ENCODE results near the gene MOV10L1.
A peak's percentile ranks its signal among the peaks of the same experiment; 100 is the strongest.
"Not testable (repeated sequence)": the region's sequence is repeated elsewhere in the genome, so short reads cannot be mapped to it uniquely, and the experiment has no call there.

MOV10L1 gene

GRCh38 chr22:50078761-50079160, 11.0 kb upstream of the MOV10L1 start:
- no peak for DNase-seq

GRCh38 chr22:50080077-50080465, 9.7 kb upstream of the MOV10L1 start:
- DNase-seq: no peak

DNA sequence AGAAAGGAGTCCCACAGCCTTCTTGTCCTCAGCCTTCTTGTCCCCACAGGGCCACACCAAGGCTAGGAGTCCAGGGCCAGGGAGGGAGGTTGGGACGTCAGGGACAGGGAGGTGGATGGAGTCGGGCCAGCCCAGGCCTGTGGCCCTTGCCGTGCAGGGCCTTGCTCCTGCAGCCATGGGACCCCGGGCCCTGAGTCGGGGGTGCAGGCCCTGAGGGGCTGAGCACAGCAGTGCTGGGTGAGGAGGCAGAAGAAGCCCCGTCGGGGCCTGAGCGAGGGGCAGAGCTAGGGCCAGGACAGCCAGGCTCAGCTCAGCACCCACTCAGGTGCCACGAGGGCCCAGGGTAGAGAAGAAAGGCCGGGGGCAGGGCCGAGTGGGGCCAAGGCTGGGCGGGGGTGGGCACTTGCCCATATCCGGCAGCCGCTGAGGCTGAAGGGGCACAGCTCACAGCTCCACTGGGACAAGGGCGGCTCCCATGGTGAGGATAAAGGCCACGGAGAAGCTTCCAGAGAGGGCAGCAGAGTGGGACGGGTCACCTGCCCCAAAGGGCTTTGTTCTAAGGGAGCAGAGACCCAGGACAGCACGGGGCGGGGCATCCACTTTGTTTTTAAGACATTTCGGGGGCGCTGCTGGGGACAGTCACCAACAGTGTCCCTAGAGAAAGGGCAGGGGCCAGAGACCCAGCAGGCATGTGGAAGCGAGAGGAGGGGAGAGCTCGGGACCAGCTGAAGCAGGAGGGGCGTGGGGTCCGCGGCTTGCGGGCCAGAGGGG, 8.2 kb upstream of the MOV10L1 start:
- no peak for DNase-seq

DNA sequence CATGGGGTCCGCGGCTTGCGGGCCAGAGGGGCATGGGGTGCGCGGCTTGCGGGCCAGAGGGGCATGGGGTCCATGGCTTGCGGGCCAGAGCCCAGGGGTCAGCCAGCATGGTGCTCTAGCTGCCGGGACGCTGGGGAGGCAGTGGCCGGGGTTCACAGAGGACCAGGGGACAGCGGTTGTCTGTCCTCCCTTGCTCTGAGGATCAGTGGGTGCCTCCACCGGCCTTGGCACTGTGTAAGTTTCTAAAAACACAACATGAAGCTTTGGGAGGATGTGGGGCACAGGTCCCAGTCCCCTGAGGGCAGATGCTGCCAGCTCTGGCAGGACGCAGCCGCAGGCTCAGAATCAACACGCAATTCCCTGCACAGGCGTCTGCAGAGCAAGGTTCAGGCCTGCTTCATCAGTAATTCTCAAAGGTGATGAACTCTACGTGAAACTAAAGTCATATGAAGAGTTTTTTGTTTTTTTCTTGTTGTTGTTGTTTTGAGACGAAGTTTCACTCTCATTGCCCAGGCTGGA, 7.5 kb upstream of the MOV10L1 start:
- DNase-seq: no peak

GRCh38 chr22:50082961-50083461, 6.8 kb upstream of the MOV10L1 start:
- DNase-seq: no peak

DNA sequence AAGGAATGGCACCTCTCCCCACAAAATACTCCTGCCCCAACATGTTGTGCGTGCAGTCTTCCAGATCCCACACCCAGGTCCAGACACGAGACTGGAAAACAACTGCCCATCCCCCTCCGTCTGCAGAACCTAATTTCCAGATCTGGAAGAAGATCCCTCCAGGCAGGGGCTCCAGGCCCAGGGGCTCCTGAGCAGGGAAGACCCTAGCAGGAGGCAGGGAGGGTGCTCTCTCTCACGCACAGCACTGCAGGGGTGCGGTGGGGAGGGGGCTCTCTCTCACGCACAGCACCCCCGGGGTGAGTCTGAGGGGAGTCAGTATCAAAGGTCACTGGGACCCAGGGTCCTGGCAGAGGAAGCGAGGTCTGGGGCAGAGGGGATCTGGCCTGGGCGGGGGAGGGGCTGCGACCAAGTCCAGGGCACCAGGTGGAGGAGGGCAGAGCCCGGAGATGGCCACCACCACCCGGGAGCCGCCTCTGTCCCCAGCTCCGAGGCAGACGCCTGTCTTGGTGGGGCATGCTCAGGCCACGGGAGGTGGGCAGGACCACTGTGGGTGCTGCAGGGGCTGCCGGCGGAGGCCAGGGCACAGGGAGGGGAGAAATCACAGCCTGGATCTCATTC, 6.2 kb upstream of the MOV10L1 start:
- DNase-seq: no peak

DNA sequence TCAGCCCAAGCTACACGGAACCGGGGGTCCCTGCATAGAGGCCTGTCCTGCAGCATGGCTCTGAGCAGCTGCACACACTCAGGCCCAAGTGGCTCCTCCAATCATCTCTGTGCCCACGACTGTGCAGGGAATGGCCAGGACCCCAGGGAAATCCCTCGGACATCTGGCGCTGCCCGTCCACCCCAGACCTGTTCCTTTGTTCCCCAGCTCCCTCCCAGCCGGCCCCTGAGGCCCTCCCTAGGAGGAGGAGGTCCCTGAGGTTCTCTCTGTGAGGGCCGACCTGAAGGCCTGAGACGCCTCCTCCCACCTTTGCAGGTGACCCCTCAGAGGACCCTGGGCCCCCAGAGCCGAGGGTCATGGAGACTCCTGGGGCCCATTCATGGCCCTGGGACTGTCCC, 5.7 kb upstream of the MOV10L1 start:
- DNase-seq: no peak

DNA sequence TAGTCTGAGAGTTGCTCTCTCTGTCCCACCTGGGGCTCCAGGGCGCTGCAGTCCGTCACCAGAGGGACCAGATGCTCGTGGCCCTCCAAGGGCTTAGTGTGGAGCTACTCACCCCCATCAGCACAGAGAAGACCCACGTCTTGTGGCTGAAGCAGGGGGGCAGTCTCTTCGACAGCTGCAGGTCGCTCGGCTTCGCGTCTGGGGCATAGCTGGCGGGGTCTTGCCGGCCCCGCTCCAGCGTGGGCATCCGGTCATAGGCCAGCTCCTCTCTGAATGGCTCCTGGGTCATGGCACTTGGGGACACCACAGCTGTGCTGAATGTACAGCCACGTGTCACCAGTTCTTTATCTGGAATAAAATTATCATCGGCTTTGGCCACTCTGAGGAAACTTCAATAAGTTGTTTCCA, 5.2 kb upstream of the MOV10L1 start:
- DNase-seq: no peak

DNA sequence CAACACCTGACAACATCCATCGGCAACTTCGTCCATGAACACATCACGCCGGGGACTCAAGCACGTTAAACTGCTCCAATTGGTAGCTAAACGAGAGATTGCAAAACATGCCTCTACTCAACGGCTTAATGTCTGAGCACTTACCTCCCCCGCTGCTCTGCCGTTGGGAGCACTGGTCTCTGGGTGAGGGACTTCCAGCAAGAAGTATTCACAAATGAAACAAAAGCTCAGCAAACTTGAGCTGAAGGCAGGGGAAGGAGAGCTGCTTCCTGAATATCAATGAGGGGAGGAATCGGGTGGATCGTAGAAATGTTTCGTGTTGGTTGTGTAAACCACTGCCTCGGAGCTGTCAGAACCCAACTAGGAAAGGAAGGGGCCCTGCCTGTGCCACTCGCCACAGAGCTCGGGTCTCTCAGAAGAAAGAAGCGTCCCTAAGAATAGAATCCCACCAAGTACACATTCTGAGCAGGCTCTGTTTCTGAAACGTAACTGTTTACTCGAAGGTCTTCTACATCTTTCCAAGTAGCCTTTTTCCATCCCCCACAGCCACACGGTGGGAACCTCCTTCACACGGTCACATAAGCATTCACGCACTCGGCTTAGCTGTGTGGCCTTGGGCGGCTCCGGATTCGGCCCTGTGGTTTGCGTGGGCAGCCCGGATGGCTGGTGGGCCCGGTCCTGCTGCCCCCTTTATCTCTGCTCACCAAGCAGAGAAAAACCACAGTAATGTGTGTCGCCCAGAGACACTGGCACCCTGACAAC, 4.4 kb upstream of the MOV10L1 start, which contains the start of gene MLC1:
TSS of gene MLC1 (minus strand) at position 216 of the 762 bp plus-strand sequence. CDS start 524 bp downstream, outside the sequence.
- no peak for DNase-seq

DNA sequence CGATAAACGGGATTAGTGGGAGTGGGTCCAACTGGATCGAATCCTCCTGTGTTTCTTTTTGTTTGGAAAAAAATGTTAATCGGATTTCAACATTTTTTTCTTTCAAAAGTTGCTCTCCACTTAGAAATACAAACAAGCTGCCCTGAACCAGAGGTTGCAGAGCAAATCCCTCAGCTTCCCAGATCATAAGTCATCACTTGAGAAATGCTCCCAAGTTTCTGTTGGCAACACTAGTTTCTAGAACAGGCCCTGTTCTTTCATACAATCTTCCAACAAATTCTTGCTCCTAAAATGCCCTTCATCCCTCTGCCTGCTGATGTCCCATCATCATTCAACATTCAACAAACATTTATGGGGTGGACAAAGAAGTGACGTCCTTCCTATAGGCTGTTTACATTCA, 3.3 kb upstream of the MOV10L1 start:
- DNase-seq: no peak

- not testable (repeated sequence) for DNase-seq
Measured at GRCh38 chr22:50086975-50087374, 2.8 kb upstream of the MOV10L1 start.

DNA sequence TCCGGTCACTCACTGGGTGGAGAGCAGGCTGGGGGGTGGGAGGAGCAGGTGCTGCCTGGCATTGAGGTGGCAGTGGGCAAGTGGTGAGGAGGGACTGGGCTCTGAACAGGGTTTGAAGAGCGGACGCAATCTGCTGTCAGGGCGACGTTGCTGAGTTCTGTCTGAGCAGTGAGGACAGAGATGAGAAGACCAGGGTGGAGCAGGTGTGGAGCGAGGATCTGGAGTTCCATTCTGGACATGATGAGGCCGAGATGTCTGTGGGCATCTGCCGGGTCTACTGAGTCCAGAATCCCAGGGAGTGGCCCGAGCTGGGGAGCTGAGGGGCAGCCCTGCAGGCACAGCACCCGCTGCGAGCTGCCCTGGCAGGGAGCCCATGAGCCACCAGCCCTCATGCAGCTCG, 2.2 kb upstream of the MOV10L1 start:
- no peak for DNase-seq

DNA sequence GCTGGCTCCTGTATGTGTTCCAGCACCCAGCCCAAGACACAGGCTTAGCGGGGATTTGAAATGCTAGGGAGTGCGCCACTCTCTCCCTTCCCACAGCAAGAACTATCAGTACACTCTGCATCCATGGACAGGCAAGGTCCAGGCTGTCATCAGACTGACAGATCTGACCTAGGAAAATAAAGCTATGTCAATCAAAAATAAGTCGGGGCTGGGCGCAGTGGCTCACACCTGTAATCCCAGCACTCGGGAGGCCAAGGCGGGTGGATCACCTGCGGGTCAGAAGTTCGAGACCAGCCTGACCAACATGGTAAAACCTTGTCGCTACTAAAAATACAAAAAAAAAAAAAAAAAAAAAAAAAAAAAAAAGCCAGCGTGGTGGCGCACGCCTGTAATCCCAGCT, 1.7 kb upstream of the MOV10L1 start:
- no peak for DNase-seq

- no peak for DNase-seq
Measured at GRCh38 chr22:50089231-50089630, 575 bp upstream of the MOV10L1 start.

DNA sequence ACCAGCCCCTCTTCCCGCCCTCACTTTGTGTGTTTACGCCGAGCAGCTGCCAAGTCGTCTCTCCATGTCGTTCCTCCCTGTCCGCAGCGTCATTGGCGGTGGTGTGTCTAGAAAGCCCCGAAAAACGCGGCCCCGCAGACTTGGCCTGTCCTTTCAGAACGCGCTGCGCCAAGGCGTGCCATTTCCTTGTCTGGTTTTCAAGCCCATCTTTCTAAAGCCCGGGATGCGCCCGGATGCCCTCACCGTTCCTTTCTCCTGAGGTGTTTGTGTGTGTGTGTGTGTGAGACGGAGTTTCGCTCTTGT, 557 bp downstream of the MOV10L1 start:
- no peak for DNase-seq

DNA sequence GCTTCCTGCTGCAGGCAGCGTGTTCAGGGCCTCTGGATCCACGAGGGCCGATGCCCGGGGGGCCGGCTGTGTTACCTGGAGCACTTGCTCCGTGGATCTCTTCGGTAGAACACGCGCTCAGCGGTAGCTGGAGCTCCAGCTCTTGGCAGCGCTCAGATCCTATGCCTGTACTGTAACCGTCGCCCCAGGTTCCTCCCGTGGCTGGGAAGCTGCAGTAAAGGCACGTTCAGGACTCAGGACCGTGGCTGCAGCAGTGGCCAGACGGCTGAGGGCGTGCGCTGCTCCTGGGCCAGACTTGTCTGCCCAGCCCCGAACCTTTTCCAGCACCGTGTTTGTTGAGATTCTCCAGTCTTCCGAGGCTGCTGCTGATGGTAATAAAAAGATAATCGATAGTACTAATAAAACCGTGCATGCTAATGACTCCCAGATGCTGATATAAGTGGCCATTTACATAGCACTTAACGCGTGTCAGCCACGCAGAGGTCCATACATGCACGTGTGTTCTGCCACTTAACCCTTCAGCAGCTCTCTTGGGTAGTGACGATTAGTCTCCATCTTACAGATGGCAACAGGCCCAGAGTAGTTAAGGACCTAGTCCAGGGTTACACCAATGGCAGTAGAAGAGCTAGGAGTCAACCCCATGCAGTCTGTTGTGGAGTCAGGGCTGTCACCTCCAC, 1.4 kb downstream of the MOV10L1 start:
- DNase-seq: peak; percentile 18

GRCh38 chr22:50092342-50092741, 2.5 kb downstream of the MOV10L1 start:
- no peak for DNase-seq

GRCh38 chr22:50098052-50098451, 8.2 kb downstream of the MOV10L1 start:
- no peak for DNase-seq

DNA sequence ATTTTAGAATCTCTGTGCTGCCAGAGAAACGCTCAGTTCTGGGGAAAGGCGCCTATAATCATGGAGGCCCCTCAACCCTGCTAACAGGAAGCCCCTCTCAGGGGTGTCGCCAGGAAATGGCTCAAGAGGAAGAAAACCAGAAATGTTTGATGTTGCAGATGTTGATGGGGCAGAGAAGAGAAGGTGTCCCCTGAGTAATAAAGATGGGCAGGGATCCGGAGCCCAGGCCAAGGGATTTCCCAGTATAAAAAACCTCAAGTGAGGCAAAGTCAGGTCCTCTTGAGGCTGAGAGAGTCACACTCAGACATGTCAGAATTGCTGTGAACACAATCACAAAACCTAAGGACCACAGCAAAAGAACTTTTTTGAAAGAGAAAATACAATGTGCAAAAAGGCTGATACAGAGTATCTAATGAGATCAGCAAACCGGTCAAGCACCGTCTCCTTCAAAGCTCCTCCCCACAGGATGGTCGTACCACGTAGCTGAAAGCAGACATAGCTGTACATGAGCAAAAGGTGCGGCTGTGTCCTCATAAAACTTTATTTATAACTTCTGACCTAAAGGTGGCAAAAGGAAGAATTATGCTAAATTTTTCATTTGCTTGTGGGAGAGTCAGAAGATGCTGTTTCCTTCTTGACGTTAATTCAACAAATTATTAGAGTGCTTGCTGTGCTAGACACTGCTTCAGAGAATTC, 12.2 kb downstream of the MOV10L1 start:
- DNase-seq: no peak

GRCh38 chr22:50102946-50103345, 13.1 kb downstream of the MOV10L1 start:
- DNase-seq: no peak

DNA sequence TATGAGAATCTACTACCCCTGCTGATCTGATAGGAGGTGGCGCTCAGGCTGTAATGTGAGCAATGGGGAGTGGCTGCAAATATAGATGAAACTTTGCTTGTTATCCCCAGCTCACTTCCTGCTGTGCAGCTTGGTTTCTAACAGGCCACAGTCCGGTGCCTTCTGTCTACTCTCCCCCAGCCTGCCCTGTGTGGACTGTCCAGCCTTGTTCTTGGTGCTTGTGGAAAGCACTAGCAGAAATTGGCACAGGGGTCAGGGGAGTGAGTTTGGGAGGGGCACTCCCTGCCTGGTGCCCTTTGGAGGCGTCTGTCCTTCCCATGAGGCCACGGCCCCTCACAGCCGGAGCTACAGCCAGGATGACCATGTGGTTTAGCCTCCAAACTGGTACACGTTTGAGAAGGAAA, 14.3 kb downstream of the MOV10L1 start:
- DNase-seq: no peak

All from NCI-H2029 (cell line).